HG02870 (cell line): ENCODE data around the gene DOK7.
"Not testable (repeated sequence)": the region's sequence is repeated elsewhere in the genome, so short reads cannot be mapped to it uniquely, and the experiment has no call there.

Experiments
- ATAC-seq: cut with Tn5 transposase; IDR thresholded peaks from one replicate; pipeline ENCODE4 v1.9.1; 2021; ENCODE audit warnings: mild to moderate bottlenecking, moderate library complexity; ENCODE audit not compliant: unreplicated experiment

The DOK7 gene

GRCh38 chr4:3442460-3442958 is 20.6 kb upstream of the DOK7 start:
- no peak for ATAC-seq

- ATAC-seq, result no peak
Measured at GRCh38 chr4:3442959-3443749, 20.0 kb upstream of the DOK7 start.

GRCh38 chr4:3443750-3444309 is 19.3 kb upstream of the DOK7 start:
- no peak for ATAC-seq

- ATAC-seq, result no peak
Measured at GRCh38 chr4:3444351-3445110, 18.6 kb upstream of the DOK7 start.

GRCh38 chr4:3445111-3445820 is 17.8 kb upstream of the DOK7 start:
- no peak for ATAC-seq

GRCh38 chr4:3445829-3446545 is 17.1 kb upstream of the DOK7 start:
- ATAC-seq, result no peak

- no peak for ATAC-seq
Measured at GRCh38 chr4:3446631-3447320, 16.3 kb upstream of the DOK7 start.

GRCh38 chr4:3447431-3448395 is 15.4 kb upstream of the DOK7 start:
- ATAC-seq, result no peak

- no peak for ATAC-seq
Measured at GRCh38 chr4:3449047-3449573, 14.0 kb upstream of the DOK7 start.

- no peak for ATAC-seq
Measured at GRCh38 chr4:3449574-3450534, 13.3 kb upstream of the DOK7 start.

GRCh38 chr4:3450643-3451042 is 12.5 kb upstream of the DOK7 start:
- ATAC-seq, result no peak

GRCh38 chr4:3451956-3452355 is 11.2 kb upstream of the DOK7 start:
- ATAC-seq, result no peak

- ATAC-seq, result no peak
Measured at GRCh38 chr4:3452376-3452775, 10.7 kb upstream of the DOK7 start.

- not testable (repeated sequence) for ATAC-seq
Measured at GRCh38 chr4:3455596-3455995, 7.5 kb upstream of the DOK7 start.

GRCh38 chr4:3458371-3458770 is 4.7 kb upstream of the DOK7 start:
- ATAC-seq, result no peak

GRCh38 chr4:3459156-3459555 is 4.0 kb upstream of the DOK7 start:
- ATAC-seq, result not testable (repeated sequence)

GRCh38 chr4:3460926-3461325 is 2.2 kb upstream of the DOK7 start:
- ATAC-seq, result no peak
